GM23338 (cell line): Measurements from ENCODE around the gene ITGA7. TPM values are rescaled to one million over a fixed set of nuclear protein-coding genes. Genes with fewer than 3 reads are reported as not detected.

Experiments used
- ATAC-seq: fragments of 200-7000 bp; cut with Tn5 transposase; 3 replicates; pipeline ENCODE4 v1.9.1; 2020
- DNase-seq: peaks from one replicate; pipeline ENCODE4 v3.0.0-alpha.2; 2015; ENCODE audit warnings: low spot score
- H2AFZ ChIP-seq: fragments of 200-600 bp; sonication (generic); 2 replicates; pipeline ENCODE4 v1.8.0; 2016; ENCODE audit warnings: antibody characterized with exemption, mild to moderate bottlenecking, moderate library complexity
- H3F3A ChIP-seq: fragments of 200-600 bp; sonication (generic); replicated peaks from 2 replicates; pipeline ENCODE4 v1.8.0; 2017; ENCODE audit warnings: antibody characterized with exemption, mixed run types, low read depth
- H3K27ac ChIP-seq: fragments of 200-600 bp; sonication (generic); 2 replicates; pipeline ENCODE4 v1.6.1; 2016; ENCODE audit warnings: low read depth
- H3K27me3 ChIP-seq: fragments of 200-600 bp; sonication (generic); 2 replicates; pipeline ENCODE4 v1.8.0; 2016; ENCODE audit warnings: mild to moderate bottlenecking, mixed run types, moderate library complexity; ENCODE audit not compliant: insufficient read depth
- H3K36me3 ChIP-seq: fragments of 200-600 bp; sonication (generic); 2 replicates; pipeline ENCODE4 v1.8.0; 2016; ENCODE audit warnings: mild to moderate bottlenecking; ENCODE audit not compliant: insufficient read depth
- H3K4me1 ChIP-seq: fragments of 200-600 bp; sonication (generic); 2 replicates; pipeline ENCODE4 v1.8.0; 2016; ENCODE audit warnings: mild to moderate bottlenecking, moderate library complexity; ENCODE audit not compliant: insufficient read depth
- H3K4me2 ChIP-seq: fragments of 200-600 bp; sonication (generic); 2 replicates; pipeline ENCODE4 v1.7.1; 2017; ENCODE audit warnings: mixed run types
- H3K4me3 ChIP-seq: fragments of 200-600 bp; sonication (generic); 2 replicates; pipeline ENCODE4 v1.6.1; 2016; ENCODE audit warnings: mixed run types
- H3K79me2 ChIP-seq: fragments of 200-600 bp; sonication (generic); replicated peaks from 2 replicates; pipeline ENCODE4 v1.8.0; 2017; ENCODE audit warnings: mild to moderate bottlenecking; ENCODE audit not compliant: insufficient read depth
- H3K9me2 ChIP-seq: fragments of 200-600 bp; sonication (generic); 2 replicates; pipeline ENCODE4 v1.8.0; 2017; ENCODE audit not compliant: insufficient read depth
- H4K20me1 ChIP-seq: fragments of 200-600 bp; sonication (generic); replicated peaks from 2 replicates; pipeline ENCODE4 v1.8.0; 2017; ENCODE audit warnings: mild to moderate bottlenecking; ENCODE audit not compliant: insufficient read depth
- H3K27ac Mint-ChIP-seq: 2 replicates; pipeline ENCODE4 v1.8.0; 2020; ENCODE audit warnings: inconsistent platforms, mild to moderate bottlenecking, moderate library complexity, mixed read lengths
- H3K27me3 Mint-ChIP-seq: 3 replicates; pipeline ENCODE4 v1.8.0; 2022; ENCODE audit warnings: low read depth, mild to moderate bottlenecking, moderate library complexity, mixed read lengths, inconsistent platforms; ENCODE audit not compliant: insufficient read depth, poor library complexity
- H3K36me3 Mint-ChIP-seq: 3 replicates; pipeline ENCODE4 v1.8.0; 2021; ENCODE audit warnings: low read depth, mild to moderate bottlenecking, inconsistent platforms, moderate library complexity, mixed read lengths
- H3K4me1 Mint-ChIP-seq: 3 replicates; pipeline ENCODE4 v1.8.0; 2020; ENCODE audit warnings: mild to moderate bottlenecking, inconsistent platforms, mixed read lengths
- H3K4me3 Mint-ChIP-seq: 3 replicates; pipeline ENCODE4 v1.8.0; 2021; ENCODE audit warnings: moderate library complexity, mild to moderate bottlenecking, inconsistent platforms, mixed read lengths
- H3K9me3 Mint-ChIP-seq: 3 replicates; pipeline ENCODE4 v1.8.0; 2020; ENCODE audit warnings: moderate library complexity, mild to moderate bottlenecking, inconsistent platforms, mixed read lengths
- CREB1 ChIP-seq: fragments of 250-450 bp; sonication (Bioruptor Pico); IDR thresholded peaks from 2 replicates; pipeline ENCODE4 v1.5.0; 2020; ENCODE audit warnings: low read depth, mild to moderate bottlenecking, moderate library complexity
- CTCF ChIP-seq, 2 experiments: fragments of 200-600 bp in 1 of 2; sonication (generic) in 1 of 2; conservative IDR thresholded peaks; 2 replicates each; pipeline versions ENCODE4 v1.5.1 to v1.6.1; 2016 to 2017; ENCODE audit warnings: antibody characterized with exemption in 2 of 2, low read depth in 2 of 2, mild to moderate bottlenecking in 2 of 2, moderate library complexity in 1 of 2
- ETS1 ChIP-seq: IDR thresholded peaks from 2 replicates; pipeline ENCODE4 v1.6.1; 2016; ENCODE audit warnings: antibody characterized with exemption
- EZH2 ChIP-seq: fragments of 200-600 bp; sonication (generic); IDR thresholded peaks from one replicate; pipeline ENCODE4 v1.8.0; 2017; ENCODE audit warnings: antibody characterized with exemption, mild to moderate bottlenecking, low read depth; ENCODE audit not compliant: unreplicated experiment
- EZH2phosphoT487 ChIP-seq: fragments of 200-600 bp; sonication (generic); IDR thresholded peaks from one replicate; pipeline ENCODE4 v1.8.1; 2018; ENCODE audit warnings: antibody characterized with exemption; ENCODE audit not compliant: unreplicated experiment
- JUNB ChIP-seq: IDR thresholded peaks from one replicate; pipeline ENCODE4 v1.6.1; 2016; ENCODE audit warnings: antibody characterized with exemption; ENCODE audit not compliant: unreplicated experiment
- NANOG ChIP-seq: IDR thresholded peaks from 2 replicates; pipeline ENCODE4 v1.6.1; 2016; ENCODE audit warnings: antibody characterized with exemption, borderline replicate concordance
- POLR2AphosphoS5 ChIP-seq: IDR thresholded peaks from 2 replicates; pipeline ENCODE4 v1.6.1; 2016; ENCODE audit warnings: antibody characterized with exemption, low read depth
- STAT1 ChIP-seq: IDR thresholded peaks from one replicate; pipeline ENCODE4 v1.6.1; 2016; ENCODE audit warnings: antibody characterized with exemption; ENCODE audit not compliant: unreplicated experiment
- ZNF114 ChIP-seq: fragments of 250-450 bp; sonication (Bioruptor Pico); IDR thresholded peaks from 2 replicates; pipeline ENCODE4 v1.5.0; 2020; ENCODE audit warnings: mild to moderate bottlenecking, moderate library complexity
- ZNF331 ChIP-seq: fragments of 250-450 bp; sonication (Bioruptor Pico); IDR thresholded peaks from 2 replicates; pipeline ENCODE4 v1.5.0; 2020; ENCODE audit warnings: low read depth, mild to moderate bottlenecking, moderate library complexity
- polyA plus RNA-seq: library from polyadenylated mRNA; unstranded; fragments of >200 nt; fragmentation: Nextera tagmentation; extraction: Ambion mirVana; gene quantifications from 2 replicates; pipeline ENCODE4 v1.2.1, GENCODE V29; 2016
- total RNA-seq: library from RNA; depleted of rRNA; stranded (reverse); fragments of >200 nt; shearing (Covaris generic); gene quantifications from 2 replicates; pipeline ENCODE4 v1.2.3, GENCODE V29; 2014
- TF ChIP-seq, protein P1 (sequence below): fragments of 250-450 bp; sonication (Bioruptor Pico); IDR thresholded peaks from 2 replicates; pipeline ENCODE4 v1.5.0; 2020; ENCODE audit warnings: mild to moderate bottlenecking, moderate library complexity

The ITGA7 gene
- total and polyA plus RNA-seq, 2 experiments from 2014 or later = 20.0 to 49.1 TPM

GRCh38 chr12:55736076-55736475, 28.4 kb upstream of the ITGA7 start:
- no peaks in the 10 kb centered on the region; the same call in 1 of the 2 replicates for H3K79me2 ChIP-seq
- H3F3A ChIP-seq = no peaks in the 10 kb centered on the region
- DNase-seq (no peak), ATAC-seq (no peak)
- no peaks in the 10 kb centered on the region for H4K20me1 ChIP-seq
- H3K27ac ChIP-seq = no peak overlapping the region
- no peak overlapping the region for H3K4me2 ChIP-seq
- H3K27me3 ChIP-seq = no peaks in the 10 kb centered on the region
- no peak overlapping the region for H2AFZ ChIP-seq
- peaks cover 13% of the 10 kb centered on the region; the same call in 1 of the 2 replicates for H3K4me1 ChIP-seq
- TF ChIP-seq POLR2AphosphoS5 = no peak
- no peak for TF ChIP-seq CREB1 (CRISPR knock-in tag)
- no peak for TF ChIP-seq ZNF331 (CRISPR knock-in tag)
- no peak for TF ChIP-seq EZH2
- no peak for TF ChIP-seq JUNB
- no peak for TF ChIP-seq ETS1
- TF ChIP-seq STAT1 = no peak
- TF ChIP-seq EZH2phosphoT487 = no peak
- TF ChIP-seq NANOG = no peak
- TF ChIP-seq ZNF114 (CRISPR knock-in tag) = no peak
- no peaks in the 10 kb centered on the region for H3K36me3 Mint-ChIP-seq
- H3K4me3 ChIP-seq = no peak overlapping the region
- H3K9me2 ChIP-seq = no peaks in the 10 kb centered on the region
- H3K27me3 Mint-ChIP-seq = peaks cover 12% of the 10 kb centered on the region
- H3K36me3 ChIP-seq = no peaks in the 10 kb centered on the region
- H3K4me3 Mint-ChIP-seq = no peak overlapping the region; the same call in 2 of the 3 replicates
- no peaks in the 10 kb centered on the region; the same call in 2 of the 3 replicates for H3K9me3 Mint-ChIP-seq
- no peak overlapping the region; the same call in 1 of the 2 replicates for H3K27ac Mint-ChIP-seq
- H3K4me1 Mint-ChIP-seq = peaks cover 23% of the 10 kb centered on the region; the same call in 2 of the 3 replicates

DNA sequence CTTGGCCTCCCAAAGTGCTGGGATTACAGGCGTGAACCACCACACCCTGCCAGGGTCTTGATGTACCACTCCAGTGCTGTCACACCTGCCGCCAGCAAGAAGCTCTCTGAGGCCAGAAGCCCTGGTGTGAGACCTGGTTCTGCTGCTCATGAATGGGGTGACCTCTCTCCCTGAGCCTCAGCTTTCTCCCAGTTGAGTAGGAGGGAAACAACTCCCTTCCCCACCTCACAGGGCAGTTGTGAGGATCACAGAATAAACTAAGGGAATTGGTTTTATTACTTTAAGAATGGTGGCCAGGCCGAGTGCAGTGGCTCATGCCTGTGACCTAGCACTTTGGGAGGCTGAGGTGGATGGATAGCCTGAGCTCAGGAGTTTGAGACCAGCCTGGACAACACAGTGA, 26.9 kb upstream of the ITGA7 start:
- Mint-ChIP-seq H3K27me3 (peaks cover 19% of the 10 kb centered on the region), H3K27ac (no peak overlapping the region), H3K9me3 (no peaks in the 10 kb centered on the region; the same call in 2 of the 3 replicates), H3K36me3 (no peaks in the 10 kb centered on the region; the same call in 2 of the 3 replicates), H3K4me3 (no peak overlapping the region), H3K4me1 (peaks cover 33% of the 10 kb centered on the region)
- Histone ChIP-seq H3F3A (peaks cover 8% of the 10 kb centered on the region; the same call in 1 of the 2 replicates), H3K4me3 (no peak overlapping the region), H3K36me3 (no peaks in the 10 kb centered on the region), H3K9me2 (no peaks in the 10 kb centered on the region), H3K79me2 (no peaks in the 10 kb centered on the region; the same call in 1 of the 2 replicates), H3K27me3 (no peaks in the 10 kb centered on the region), H2AFZ (no peak overlapping the region), H4K20me1 (no peaks in the 10 kb centered on the region), H3K27ac (no peak overlapping the region), H3K4me2 (no peak overlapping the region), H3K4me1 (peaks cover 25% of the 10 kb centered on the region; the same call in 1 of the 2 replicates)
- ATAC-seq (no peak), DNase-seq (no peak)
- TF ChIP-seq EZH2 = no peak
- TF ChIP-seq, protein P1, sequence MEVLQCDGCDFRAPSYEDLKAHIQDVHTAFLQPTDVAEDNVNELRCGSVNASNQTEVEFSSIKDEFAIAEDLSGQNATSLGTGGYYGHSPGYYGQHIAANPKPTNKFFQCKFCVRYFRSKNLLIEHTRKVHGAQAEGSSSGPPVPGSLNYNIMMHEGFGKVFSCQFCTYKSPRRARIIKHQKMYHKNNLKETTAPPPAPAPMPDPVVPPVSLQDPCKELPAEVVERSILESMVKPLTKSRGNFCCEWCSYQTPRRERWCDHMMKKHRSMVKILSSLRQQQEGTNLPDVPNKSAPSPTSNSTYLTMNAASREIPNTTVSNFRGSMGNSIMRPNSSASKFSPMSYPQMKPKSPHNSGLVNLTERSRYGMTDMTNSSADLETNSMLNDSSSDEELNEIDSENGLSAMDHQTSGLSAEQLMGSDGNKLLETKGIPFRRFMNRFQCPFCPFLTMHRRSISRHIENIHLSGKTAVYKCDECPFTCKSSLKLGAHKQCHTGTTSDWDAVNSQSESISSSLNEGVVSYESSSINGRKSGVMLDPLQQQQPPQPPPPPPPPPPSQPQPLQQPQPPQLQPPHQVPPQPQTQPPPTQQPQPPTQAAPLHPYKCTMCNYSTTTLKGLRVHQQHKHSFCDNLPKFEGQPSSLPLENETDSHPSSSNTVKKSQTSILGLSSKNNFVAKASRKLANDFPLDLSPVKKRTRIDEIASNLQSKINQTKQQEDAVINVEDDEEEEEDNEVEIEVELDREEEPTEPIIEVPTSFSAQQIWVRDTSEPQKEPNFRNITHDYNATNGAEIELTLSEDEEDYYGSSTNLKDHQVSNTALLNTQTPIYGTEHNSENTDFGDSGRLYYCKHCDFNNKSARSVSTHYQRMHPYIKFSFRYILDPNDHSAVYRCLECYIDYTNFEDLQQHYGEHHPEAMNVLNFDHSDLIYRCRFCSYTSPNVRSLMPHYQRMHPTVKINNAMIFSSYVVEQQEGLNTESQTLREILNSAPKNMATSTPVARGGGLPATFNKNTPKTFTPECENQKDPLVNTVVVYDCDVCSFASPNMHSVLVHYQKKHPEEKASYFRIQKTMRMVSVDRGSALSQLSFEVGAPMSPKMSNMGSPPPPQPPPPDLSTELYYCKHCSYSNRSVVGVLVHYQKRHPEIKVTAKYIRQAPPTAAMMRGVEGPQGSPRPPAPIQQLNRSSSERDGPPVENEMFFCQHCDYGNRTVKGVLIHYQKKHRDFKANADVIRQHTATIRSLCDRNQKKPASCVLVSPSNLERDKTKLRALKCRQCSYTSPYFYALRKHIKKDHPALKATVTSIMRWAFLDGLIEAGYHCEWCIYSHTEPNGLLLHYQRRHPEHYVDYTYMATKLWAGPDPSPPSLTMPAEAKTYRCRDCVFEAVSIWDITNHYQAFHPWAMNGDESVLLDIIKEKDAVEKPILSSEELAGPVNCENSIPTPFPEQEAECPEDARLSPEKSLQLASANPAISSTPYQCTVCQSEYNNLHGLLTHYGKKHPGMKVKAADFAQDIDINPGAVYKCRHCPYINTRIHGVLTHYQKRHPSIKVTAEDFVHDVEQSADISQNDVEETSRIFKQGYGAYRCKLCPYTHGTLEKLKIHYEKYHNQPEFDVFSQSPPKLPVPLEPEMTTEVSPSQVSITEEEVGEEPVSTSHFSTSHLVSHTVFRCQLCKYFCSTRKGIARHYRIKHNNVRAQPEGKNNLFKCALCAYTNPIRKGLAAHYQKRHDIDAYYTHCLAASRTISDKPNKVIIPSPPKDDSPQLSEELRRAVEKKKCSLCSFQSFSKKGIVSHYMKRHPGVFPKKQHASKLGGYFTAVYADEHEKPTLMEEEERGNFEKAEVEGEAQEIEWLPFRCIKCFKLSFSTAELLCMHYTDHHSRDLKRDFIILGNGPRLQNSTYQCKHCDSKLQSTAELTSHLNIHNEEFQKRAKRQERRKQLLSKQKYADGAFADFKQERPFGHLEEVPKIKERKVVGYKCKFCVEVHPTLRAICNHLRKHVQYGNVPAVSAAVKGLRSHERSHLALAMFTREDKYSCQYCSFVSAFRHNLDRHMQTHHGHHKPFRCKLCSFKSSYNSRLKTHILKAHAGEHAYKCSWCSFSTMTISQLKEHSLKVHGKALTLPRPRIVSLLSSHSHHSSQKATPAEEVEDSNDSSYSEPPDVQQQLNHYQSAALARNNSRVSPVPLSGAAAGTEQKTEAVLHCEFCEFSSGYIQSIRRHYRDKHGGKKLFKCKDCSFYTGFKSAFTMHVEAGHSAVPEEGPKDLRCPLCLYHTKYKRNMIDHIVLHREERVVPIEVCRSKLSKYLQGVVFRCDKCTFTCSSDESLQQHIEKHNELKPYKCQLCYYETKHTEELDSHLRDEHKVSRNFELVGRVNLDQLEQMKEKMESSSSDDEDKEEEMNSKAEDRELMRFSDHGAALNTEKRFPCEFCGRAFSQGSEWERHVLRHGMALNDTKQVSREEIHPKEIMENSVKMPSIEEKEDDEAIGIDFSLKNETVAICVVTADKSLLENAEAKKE (CRISPR knock-in tag) = no peak
- no peak for TF ChIP-seq NANOG
- no peak for TF ChIP-seq JUNB
- no peak for TF ChIP-seq ETS1
- no peak for TF ChIP-seq CTCF (conservative IDR thresholded peaks at IDR 0.05; ENCODE audit: low read depth in 2 of 2)
- no peak for TF ChIP-seq POLR2AphosphoS5
